Smooth muscle cell (in vitro differentiated cells): ENCODE measurements around the gene XKR8. TPM values are rescaled to one million over a fixed set of nuclear protein-coding genes. Genes with fewer than 3 reads are reported as not detected.

Experiments used
- DNase-seq: peaks from one replicate; lab custom pipeline; 2025; ENCODE audit not compliant: unreplicated experiment; lab: John Stamatoyannopoulos, UW
- H2AFZ ChIP-seq: fragments of 200-600 bp; sonication (generic); 2 replicates; pipeline ENCODE4 v1.6.0; 2016; ENCODE audit warnings: antibody characterized with exemption, low read depth, mild to moderate bottlenecking
- H3F3A ChIP-seq: fragments of 200-600 bp; sonication (generic); 2 replicates; pipeline ENCODE4 v1.6.0; 2017; ENCODE audit warnings: antibody characterized with exemption, low read depth
- H3K27ac ChIP-seq: fragments of 200-600 bp; sonication (generic); 2 replicates; pipeline ENCODE4 v1.5.1; 2016; ENCODE audit warnings: low read depth, mild to moderate bottlenecking
- H3K27me3 ChIP-seq: fragments of 200-600 bp; sonication (generic); 2 replicates; pipeline ENCODE4 v1.6.1; 2016; ENCODE audit warnings: low read depth, mild to moderate bottlenecking
- H3K36me3 ChIP-seq: fragments of 200-600 bp; sonication (generic); 2 replicates; pipeline ENCODE4 v1.5.1; 2016; ENCODE audit warnings: low read depth
- H3K4me1 ChIP-seq: fragments of 200-600 bp; sonication (generic); 2 replicates; pipeline ENCODE4 v1.5.1; 2016; ENCODE audit warnings: low read depth
- H3K4me2 ChIP-seq: fragments of 200-600 bp; sonication (generic); 2 replicates; pipeline ENCODE4 v1.6.0; 2016; ENCODE audit warnings: mild to moderate bottlenecking
- H3K4me3 ChIP-seq: fragments of 200-600 bp; sonication (generic); 2 replicates; pipeline ENCODE4 v1.5.1; 2016; ENCODE audit warnings: mild to moderate bottlenecking
- H3K79me2 ChIP-seq: fragments of 200-600 bp; sonication (generic); 2 replicates; pipeline ENCODE4 v1.6.0; 2016; ENCODE audit warnings: low read depth, mild to moderate bottlenecking
- H3K9ac ChIP-seq: fragments of 200-600 bp; sonication (generic); 2 replicates; pipeline ENCODE4 v1.6.0; 2016; ENCODE audit warnings: low read depth
- H3K9me3 ChIP-seq: fragments of 200-600 bp; sonication (generic); replicated peaks from 2 replicates; pipeline ENCODE4 v1.5.1; 2016; ENCODE audit warnings: low read depth
- H4K20me1 ChIP-seq: fragments of 200-600 bp; sonication (generic); 2 replicates; pipeline ENCODE4 v1.6.0; 2016; ENCODE audit warnings: low read depth
- WGBS: methylation state at CpG from one replicate; pipeline ENCODE4 v1.1.7; 2016; ENCODE audit warnings: low lambda C conversion rate; 5-methylcytosine and 5-hydroxymethylcytosine counted together
- polyA plus RNA-seq: library from polyadenylated mRNA; unstranded; fragments of >200 nt; fragmentation: Nextera tagmentation; extraction: Ambion mirVana; gene quantifications from 2 replicates; pipeline ENCODE4 v1.2.1, GENCODE V29; 2016
- total RNA-seq: library from RNA; depleted of rRNA; stranded (reverse); fragments of >200 nt; gene quantifications from 2 replicates; pipeline ENCODE4 v1.2.3, GENCODE V29; 2014
- TF ChIP-seq, protein P1 (sequence below): fragments of 200-600 bp; sonication (generic); IDR thresholded peaks from 2 replicates; pipeline ENCODE4 v1.5.1; 2017; ENCODE audit warnings: borderline replicate concordance, mild to moderate bottlenecking, antibody characterized with exemption; ENCODE audit not compliant: insufficient read depth, poor library complexity, severe bottlenecking

XKR8 gene
- total and polyA plus RNA-seq, 2 experiments from 2014 or later, result 10.7 to 19.4 TPM

DNA sequence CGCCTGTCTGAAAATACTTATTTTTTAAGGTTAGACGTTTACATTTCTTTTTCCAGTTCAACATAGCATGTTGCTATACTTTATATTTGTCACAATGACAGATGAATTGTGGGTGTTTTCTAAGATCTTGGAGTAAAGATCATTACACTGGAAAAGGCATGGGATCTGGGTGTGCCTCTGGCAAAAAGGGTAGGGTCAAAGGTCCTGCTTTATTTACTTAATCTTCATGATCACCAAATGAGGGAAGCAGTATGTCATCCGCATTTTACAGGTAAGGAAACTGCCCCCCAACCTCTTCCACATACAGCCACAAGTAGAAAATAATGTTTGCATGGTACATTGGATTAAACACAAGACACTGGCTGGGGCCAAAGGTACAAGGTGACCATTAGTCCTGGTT is 37.5 kb upstream of the XKR8 start:
- 82% methylated on average over 3 of the region's 3 CpGs for WGBS
- no peaks in the 10 kb centered on the region for H3F3A ChIP-seq

GRCh38 chr1:27928216-27928954 is 31.4 kb upstream of the XKR8 start:
- Histone ChIP-seq H3K4me2 (no peak overlapping the region), H3K9ac (no peak overlapping the region), H3K27me3 (no peaks in the 10 kb centered on the region), H3K79me2 (no peaks in the 10 kb centered on the region), H3K4me3 (no peak overlapping the region), H4K20me1 (no peaks in the 10 kb centered on the region), H2AFZ (no peak overlapping the region), H3K4me1 (no peaks in the 10 kb centered on the region), H3K9me3 (no peaks in the 10 kb centered on the region), H3K36me3 (no peaks in the 10 kb centered on the region), H3F3A (no peaks in the 10 kb centered on the region), H3K27ac (no peak overlapping the region)
- DNase-seq, result no peak
- TF ChIP-seq, protein P1, sequence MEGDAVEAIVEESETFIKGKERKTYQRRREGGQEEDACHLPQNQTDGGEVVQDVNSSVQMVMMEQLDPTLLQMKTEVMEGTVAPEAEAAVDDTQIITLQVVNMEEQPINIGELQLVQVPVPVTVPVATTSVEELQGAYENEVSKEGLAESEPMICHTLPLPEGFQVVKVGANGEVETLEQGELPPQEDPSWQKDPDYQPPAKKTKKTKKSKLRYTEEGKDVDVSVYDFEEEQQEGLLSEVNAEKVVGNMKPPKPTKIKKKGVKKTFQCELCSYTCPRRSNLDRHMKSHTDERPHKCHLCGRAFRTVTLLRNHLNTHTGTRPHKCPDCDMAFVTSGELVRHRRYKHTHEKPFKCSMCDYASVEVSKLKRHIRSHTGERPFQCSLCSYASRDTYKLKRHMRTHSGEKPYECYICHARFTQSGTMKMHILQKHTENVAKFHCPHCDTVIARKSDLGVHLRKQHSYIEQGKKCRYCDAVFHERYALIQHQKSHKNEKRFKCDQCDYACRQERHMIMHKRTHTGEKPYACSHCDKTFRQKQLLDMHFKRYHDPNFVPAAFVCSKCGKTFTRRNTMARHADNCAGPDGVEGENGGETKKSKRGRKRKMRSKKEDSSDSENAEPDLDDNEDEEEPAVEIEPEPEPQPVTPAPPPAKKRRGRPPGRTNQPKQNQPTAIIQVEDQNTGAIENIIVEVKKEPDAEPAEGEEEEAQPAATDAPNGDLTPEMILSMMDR, result no peak
- 78% methylated on average over 5 of the region's 5 CpGs for WGBS

More for the DNA sequence above, 37.5 kb upstream of the XKR8 start:
- TF ChIP-seq, protein P1, result no peak
- H2AFZ ChIP-seq, result no peak overlapping the region
- no peak for DNase-seq
- H4K20me1 ChIP-seq, result no peaks in the 10 kb centered on the region
- no peaks in the 10 kb centered on the region for H3K36me3 ChIP-seq
- no peak overlapping the region for H3K4me2 ChIP-seq
- H3K79me2 ChIP-seq, result no peaks in the 10 kb centered on the region
- no peaks in the 10 kb centered on the region for H3K9me3 ChIP-seq
- no peak overlapping the region for H3K4me3 ChIP-seq
- H3K9ac ChIP-seq, result no peak overlapping the region
- no peaks in the 10 kb centered on the region for H3K27me3 ChIP-seq
- H3K4me1 ChIP-seq, result no peaks in the 10 kb centered on the region
- H3K27ac ChIP-seq, result no peak overlapping the region

DNA sequence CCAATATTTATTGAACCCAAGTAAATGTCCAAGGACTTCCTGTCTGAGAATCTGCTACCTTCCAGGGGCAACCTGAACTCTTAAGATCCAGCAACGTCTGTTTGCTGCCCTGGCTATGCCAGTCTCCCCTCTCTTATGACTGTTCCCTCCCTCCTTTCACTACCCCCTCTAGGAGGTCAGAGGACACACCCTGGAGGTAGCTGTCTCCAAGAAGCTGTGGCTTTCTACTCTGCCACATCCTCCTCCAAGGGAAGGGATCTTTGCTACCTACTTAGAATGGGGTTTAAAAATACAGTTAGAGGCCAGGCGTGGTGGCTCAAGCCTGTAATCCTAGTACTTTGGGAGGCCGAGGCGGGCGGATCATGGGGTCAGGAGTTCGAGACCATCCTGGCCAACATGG is 28.6 kb upstream of the XKR8 start:
- Histone ChIP-seq H3K4me3 (no peak overlapping the region), H3K9ac (no peak overlapping the region)
- 92% methylated on average over 6 of the region's 6 CpGs for WGBS

More for the DNA sequence above, 28.6 kb upstream of the XKR8 start:
- no peak for DNase-seq
- Histone ChIP-seq H3K27me3 (peaks cover 16% of the 10 kb centered on the region), H3F3A (no peaks in the 10 kb centered on the region), H3K36me3 (no peaks in the 10 kb centered on the region), H2AFZ (no peak overlapping the region), H3K9me3 (no peaks in the 10 kb centered on the region), H4K20me1 (no peaks in the 10 kb centered on the region), H3K4me1 (peaks cover 7% of the 10 kb centered on the region), H3K79me2 (no peaks in the 10 kb centered on the region), H3K4me2 (no peak overlapping the region), H3K27ac (no peak overlapping the region)
- TF ChIP-seq, protein P1, result no peak
